ENCODE results near the gene ATXN7. TPM values are rescaled to one million over a fixed set of nuclear protein-coding genes. Genes with fewer than 3 reads are reported as not detected.

The ATXN7 gene, protein sequence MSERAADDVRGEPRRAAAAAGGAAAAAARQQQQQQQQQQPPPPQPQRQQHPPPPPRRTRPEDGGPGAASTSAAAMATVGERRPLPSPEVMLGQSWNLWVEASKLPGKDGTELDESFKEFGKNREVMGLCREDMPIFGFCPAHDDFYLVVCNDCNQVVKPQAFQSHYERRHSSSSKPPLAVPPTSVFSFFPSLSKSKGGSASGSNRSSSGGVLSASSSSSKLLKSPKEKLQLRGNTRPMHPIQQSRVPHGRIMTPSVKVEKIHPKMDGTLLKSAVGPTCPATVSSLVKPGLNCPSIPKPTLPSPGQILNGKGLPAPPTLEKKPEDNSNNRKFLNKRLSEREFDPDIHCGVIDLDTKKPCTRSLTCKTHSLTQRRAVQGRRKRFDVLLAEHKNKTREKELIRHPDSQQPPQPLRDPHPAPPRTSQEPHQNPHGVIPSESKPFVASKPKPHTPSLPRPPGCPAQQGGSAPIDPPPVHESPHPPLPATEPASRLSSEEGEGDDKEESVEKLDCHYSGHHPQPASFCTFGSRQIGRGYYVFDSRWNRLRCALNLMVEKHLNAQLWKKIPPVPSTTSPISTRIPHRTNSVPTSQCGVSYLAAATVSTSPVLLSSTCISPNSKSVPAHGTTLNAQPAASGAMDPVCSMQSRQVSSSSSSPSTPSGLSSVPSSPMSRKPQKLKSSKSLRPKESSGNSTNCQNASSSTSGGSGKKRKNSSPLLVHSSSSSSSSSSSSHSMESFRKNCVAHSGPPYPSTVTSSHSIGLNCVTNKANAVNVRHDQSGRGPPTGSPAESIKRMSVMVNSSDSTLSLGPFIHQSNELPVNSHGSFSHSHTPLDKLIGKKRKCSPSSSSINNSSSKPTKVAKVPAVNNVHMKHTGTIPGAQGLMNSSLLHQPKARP
- total RNA-seq (249 TPM), polyA plus RNA-seq (10 to 100 TPM; 20.0 to 28.7 (median 23.4) TPM)

- no peaks in the 10 kb centered on the region for H3K9me3 Mint-ChIP-seq
- H3K4me1 Mint-ChIP-seq: peaks cover 38 to 77% (median 63%) of the 10 kb centered on the region in 4 donors
- no peaks in the 10 kb centered on the region for H3K9me3 ChIP-seq (ENCODE audit: control insufficient read depth in 2 of 2, low read length in 2 of 2)
These were observed at the start of gene ATXN7, which contains the start of gene THOC7 for GRCh38 chr3:63863150-63864007. ATXN7 (plus strand) TSS chr3:63863867; CDS start chr3:63912599, 48,732 bp downstream. THOC7 (minus strand) TSS chr3:63863805; CDS start chr3:63863790, 15 bp downstream.

GRCh38 chr3:63814237-63814636, 49.4 kb upstream of the ATXN7 start:
- Mint-ChIP-seq H3K4me1 (peaks cover 0 to 8% (median 3%) of the 10 kb centered on the region in 4 donors), H3K9me3 (no peaks in the 10 kb centered on the region), H3K27me3 (no peaks in the 10 kb centered on the region), H3K36me3 (peaks cover 8% of the 10 kb centered on the region), H3K4me3 (no peak overlapping the region), H3K27ac (no peak overlapping the region)
- no peak overlapping the region for H3K27ac ChIP-seq (ENCODE audit: insufficient read depth, low read length, poor library complexity, severe bottlenecking)
- H3K36me3 ChIP-seq (ENCODE audit: control insufficient read depth, insufficient read depth, low read length): no peaks in the 10 kb centered on the region
- no peak for DNase-seq
- no peaks in the 10 kb centered on the region for H3K27me3 ChIP-seq (ENCODE audit: control insufficient read depth, insufficient read depth, low read length)
- no peaks in the 10 kb centered on the region for H3K9me3 ChIP-seq (ENCODE audit: control insufficient read depth in 2 of 2, low read length in 2 of 2)
- no peak overlapping the region for H3K4me3 ChIP-seq (ENCODE audit: low read depth, low read length)
- no peak for ATAC-seq (ENCODE audit: low read depth in 2 of 2)
- no peaks in the 10 kb centered on the region for H3K4me1 ChIP-seq (ENCODE audit: control insufficient read depth, insufficient read depth, low read length, poor library complexity, severe bottlenecking)

More at GRCh38 chr3:63863150-63864007, at the start of gene ATXN7, which contains the start of gene THOC7:
- H3K4me3 ChIP-seq (ENCODE audit: low read depth, low read length): peak within 1 kb of the TSS; percentile 84
- H3K4me1 ChIP-seq (ENCODE audit: control insufficient read depth, insufficient read depth, low read length, poor library complexity, severe bottlenecking): peaks cover 27% of the 10 kb centered on the region
- Mint-ChIP-seq H3K27me3 (no peaks in the 10 kb centered on the region), H3K4me3 (peak within 1 kb of the TSS; percentile 94 to 98 (median 96)), H3K27ac (peak within 1 kb of the TSS; percentile 95 to 96 (median 96)), H3K36me3 (peaks cover 9% of the 10 kb centered on the region)
- no peaks in the 10 kb centered on the region for H3K27me3 ChIP-seq (ENCODE audit: control insufficient read depth, insufficient read depth, low read length)
- DNase-seq: peak; percentile 66 to 77 (median 74)
- H3K27ac ChIP-seq (ENCODE audit: insufficient read depth, low read length, poor library complexity, severe bottlenecking): peak within 1 kb of the TSS; percentile 63
- H3K36me3 ChIP-seq (ENCODE audit: control insufficient read depth, insufficient read depth, low read length): no peaks in the 10 kb centered on the region
- ATAC-seq (ENCODE audit: low read depth in 2 of 2): peak; percentile 81 to 83

- peak overlapping the region in 1 of 3 donors; percentile 52 for H3K27ac Mint-ChIP-seq
- no peak for ATAC-seq (ENCODE audit: low read depth in 2 of 2)
- no peaks in the 10 kb centered on the region for H3K27me3 Mint-ChIP-seq
- no peak overlapping the region for H3K4me3 ChIP-seq (ENCODE audit: low read depth, low read length)
- H3K36me3 Mint-ChIP-seq: peaks cover 4% of the 10 kb centered on the region
- DNase-seq: no peak
- no peaks in the 10 kb centered on the region for H3K36me3 ChIP-seq (ENCODE audit: control insufficient read depth, insufficient read depth, low read length)
- no peak overlapping the region for H3K27ac ChIP-seq (ENCODE audit: insufficient read depth, low read length, poor library complexity, severe bottlenecking)
- H3K4me1 Mint-ChIP-seq: peaks cover 0 to 8% (median 3%) of the 10 kb centered on the region in 4 donors
- H3K9me3 Mint-ChIP-seq: no peaks in the 10 kb centered on the region
- no peaks in the 10 kb centered on the region for H3K27me3 ChIP-seq (ENCODE audit: control insufficient read depth, insufficient read depth, low read length)
- no peak overlapping the region for H3K4me3 Mint-ChIP-seq
- no peaks in the 10 kb centered on the region for H3K9me3 ChIP-seq (ENCODE audit: control insufficient read depth in 2 of 2, low read length in 2 of 2)
- no peaks in the 10 kb centered on the region for H3K4me1 ChIP-seq (ENCODE audit: control insufficient read depth, insufficient read depth, low read length, poor library complexity, severe bottlenecking)
These were observed 46.4 kb upstream of the ATXN7 start for GRCh38 chr3:63817225-63817624.

- no peaks in the 10 kb centered on the region for H3K27me3 Mint-ChIP-seq
- ATAC-seq (ENCODE audit: low read depth in 2 of 2) (peak; percentile 42 to 58), DNase-seq (peak; percentile 29 to 64 (median 53))
- no peak overlapping the region for H3K27ac Mint-ChIP-seq
- no peak overlapping the region for H3K27ac ChIP-seq (ENCODE audit: insufficient read depth, low read length, poor library complexity, severe bottlenecking)
- no peaks in the 10 kb centered on the region for H3K9me3 Mint-ChIP-seq
- H3K4me3 ChIP-seq (ENCODE audit: low read depth, low read length): no peak overlapping the region
- H3K36me3 ChIP-seq (ENCODE audit: control insufficient read depth, insufficient read depth, low read length): no peaks in the 10 kb centered on the region
- no peaks in the 10 kb centered on the region for H3K27me3 ChIP-seq (ENCODE audit: control insufficient read depth, insufficient read depth, low read length)
- H3K9me3 ChIP-seq (ENCODE audit: control insufficient read depth in 2 of 2, low read length in 2 of 2): no peaks in the 10 kb centered on the region
- no peak overlapping the region for H3K4me3 Mint-ChIP-seq
- peaks cover 0 to 8% (median 3%) of the 10 kb centered on the region in 4 donors for H3K4me1 Mint-ChIP-seq
- H3K36me3 Mint-ChIP-seq: peaks cover 4% of the 10 kb centered on the region
- H3K4me1 ChIP-seq (ENCODE audit: control insufficient read depth, insufficient read depth, low read length, poor library complexity, severe bottlenecking): no peaks in the 10 kb centered on the region
These were observed 45.2 kb upstream of the ATXN7 start for GRCh38 chr3:63818282-63819150.

DNA sequence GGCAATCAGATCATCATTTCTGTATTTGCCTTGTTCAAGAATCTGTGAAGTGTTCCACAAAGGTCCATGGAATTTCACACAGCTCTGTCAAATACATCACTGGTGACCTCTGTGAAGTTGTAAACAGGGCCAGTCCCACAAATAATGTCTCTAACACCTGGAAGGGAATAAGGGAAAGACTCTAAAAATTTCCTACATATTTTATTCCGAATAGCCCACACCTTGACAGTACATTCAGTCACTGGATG, 44.6 kb upstream of the ATXN7 start, which contains the start of gene C3orf49:
Gene C3orf49 (plus strand): TSS at position 149 of the 248 bp plus-strand sequence. CDS start 173 bp downstream, outside the sequence.
- Mint-ChIP-seq H3K4me3 (no peak within 1 kb of the TSS), H3K36me3 (peaks cover 4% of the 10 kb centered on the region), H3K27me3 (no peaks in the 10 kb centered on the region), H3K27ac (peak within 1 kb of the TSS in 1 of 3 donors; percentile 55), H3K9me3 (no peaks in the 10 kb centered on the region), H3K4me1 (peaks cover 0 to 8% (median 3%) of the 10 kb centered on the region in 4 donors)
- Histone ChIP-seq H3K27me3 (ENCODE audit: control insufficient read depth, insufficient read depth, low read length) (no peaks in the 10 kb centered on the region), H3K27ac (ENCODE audit: insufficient read depth, low read length, poor library complexity, severe bottlenecking) (no peak within 1 kb of the TSS), H3K4me1 (ENCODE audit: control insufficient read depth, insufficient read depth, low read length, poor library complexity, severe bottlenecking) (no peaks in the 10 kb centered on the region), H3K9me3 (ENCODE audit: control insufficient read depth in 2 of 2, low read length in 2 of 2) (no peaks in the 10 kb centered on the region), H3K4me3 (ENCODE audit: low read depth, low read length) (no peak within 1 kb of the TSS), H3K36me3 (ENCODE audit: control insufficient read depth, insufficient read depth, low read length) (no peaks in the 10 kb centered on the region)
- DNase-seq (no peak), ATAC-seq (ENCODE audit: low read depth in 2 of 2) (no peak)

DNA sequence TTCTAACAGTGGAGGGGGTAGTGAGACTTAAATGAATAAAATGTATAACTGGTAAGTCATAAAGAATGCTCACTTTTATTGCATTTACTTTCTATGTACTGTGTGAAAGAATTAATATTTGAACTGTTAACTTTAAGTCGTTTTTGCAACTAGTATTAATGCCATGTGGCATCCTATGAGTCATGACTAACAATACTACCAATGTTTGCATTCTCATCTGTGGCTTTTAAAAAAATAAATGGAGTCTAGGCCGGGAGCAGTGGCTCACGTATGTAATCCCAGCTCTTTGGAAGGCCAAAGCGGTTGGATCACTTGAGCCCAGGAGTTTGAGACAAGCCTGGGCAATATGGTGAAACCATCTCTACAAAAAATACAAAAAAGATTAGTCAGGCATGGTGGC, 39.4 kb upstream of the ATXN7 start:
- no peaks in the 10 kb centered on the region for H3K4me1 Mint-ChIP-seq
- peaks cover 2% of the 10 kb centered on the region for H3K36me3 Mint-ChIP-seq
- H3K4me3 ChIP-seq (ENCODE audit: low read depth, low read length): no peak overlapping the region
- no peaks in the 10 kb centered on the region for H3K27me3 ChIP-seq (ENCODE audit: control insufficient read depth, insufficient read depth, low read length)
- H3K27me3 Mint-ChIP-seq: no peaks in the 10 kb centered on the region
- no peaks in the 10 kb centered on the region for H3K4me1 ChIP-seq (ENCODE audit: control insufficient read depth, insufficient read depth, low read length, poor library complexity, severe bottlenecking)
- ATAC-seq (ENCODE audit: low read depth in 2 of 2) (no peak), DNase-seq (no peak)
- H3K9me3 ChIP-seq (ENCODE audit: control insufficient read depth in 2 of 2, low read length in 2 of 2): no peaks in the 10 kb centered on the region
- no peak overlapping the region for H3K4me3 Mint-ChIP-seq
- H3K36me3 ChIP-seq (ENCODE audit: control insufficient read depth, insufficient read depth, low read length): no peaks in the 10 kb centered on the region
- no peak overlapping the region for H3K27ac Mint-ChIP-seq
- no peaks in the 10 kb centered on the region for H3K9me3 Mint-ChIP-seq
- no peak overlapping the region for H3K27ac ChIP-seq (ENCODE audit: insufficient read depth, low read length, poor library complexity, severe bottlenecking)
